Nephron (organoid): ENCODE results near the gene RTN4RL2.

Experiments used
- H3K27ac Mint-ChIP-seq, 3 experiments: 2 replicates each; pipeline ENCODE4 v1.8.0; 2020; ENCODE audit warnings: mixed read lengths in 3 of 3, mild to moderate bottlenecking in 2 of 3, moderate library complexity in 1 of 3
- H3K27me3 Mint-ChIP-seq: 2 replicates; pipeline ENCODE4 v1.8.0; 2021; ENCODE audit warnings: low read depth, mild to moderate bottlenecking, moderate library complexity, mixed read lengths
- H3K36me3 Mint-ChIP-seq: 2 replicates; pipeline ENCODE4 v1.8.0; 2020; ENCODE audit warnings: low read depth, mixed read lengths
- H3K4me1 Mint-ChIP-seq: 2 replicates; pipeline ENCODE4 v1.8.0; 2020; ENCODE audit warnings: mixed read lengths
- H3K4me3 Mint-ChIP-seq, 3 experiments: 2 replicates each; pipeline ENCODE4 v1.8.0; 2020; ENCODE audit warnings: mild to moderate bottlenecking in 3 of 3, mixed read lengths in 3 of 3, moderate library complexity in 2 of 3
- H3K9me3 Mint-ChIP-seq: 2 replicates; pipeline ENCODE4 v1.8.0; 2020; ENCODE audit warnings: mixed read lengths
- CTCF ChIP-seq, 3 experiments: fragments of 200-600 bp; sonication (generic); IDR thresholded peaks; one replicate each; pipeline ENCODE4 v1.5.0; 2021; ENCODE audit warnings: antibody characterized with exemption in 3 of 3; ENCODE audit not compliant: unreplicated experiment in 3 of 3

RTN4RL2 gene

GRCh38 chr11:57468276-57468675 is 7.9 kb downstream of the RTN4RL2 start:
- Mint-ChIP-seq H3K27me3 (peaks cover 29% of the 10 kb centered on the region), H3K4me3 (no peak overlapping the region), H3K9me3 (no peaks in the 10 kb centered on the region), H3K27ac (peak overlapping the region in 1 of 3 experiments; percentile 16), H3K36me3 (no peaks in the 10 kb centered on the region), H3K4me1 (peaks cover 14% of the 10 kb centered on the region)
- TF ChIP-seq CTCF (IDR thresholded peaks at IDR 0.05; ENCODE audit: unreplicated experiment in 3 of 3) = no peak

- no peak overlapping the region for H3K27ac Mint-ChIP-seq
- no peaks in the 10 kb centered on the region for H3K9me3 Mint-ChIP-seq
- H3K27me3 Mint-ChIP-seq = peaks cover 31% of the 10 kb centered on the region
- no peaks in the 10 kb centered on the region for H3K36me3 Mint-ChIP-seq
- peaks cover 10% of the 10 kb centered on the region for H3K4me1 Mint-ChIP-seq
- no peak overlapping the region for H3K4me3 Mint-ChIP-seq
- no peak for TF ChIP-seq CTCF (IDR thresholded peaks at IDR 0.05; ENCODE audit: unreplicated experiment in 3 of 3)
These were observed 8.9 kb downstream of the RTN4RL2 start for GRCh38 chr11:57469268-57469667.

GRCh38 chr11:57471496-57471895 is 11.2 kb downstream of the RTN4RL2 start:
- no peak overlapping the region for H3K4me3 Mint-ChIP-seq
- no peak for TF ChIP-seq CTCF (IDR thresholded peaks at IDR 0.05; ENCODE audit: unreplicated experiment in 3 of 3)
- no peaks in the 10 kb centered on the region for H3K36me3 Mint-ChIP-seq
- H3K27ac Mint-ChIP-seq = no peak overlapping the region
- peaks cover 50% of the 10 kb centered on the region for H3K27me3 Mint-ChIP-seq
- H3K4me1 Mint-ChIP-seq = peaks cover 8% of the 10 kb centered on the region
- no peaks in the 10 kb centered on the region for H3K9me3 Mint-ChIP-seq

- H3K4me1 Mint-ChIP-seq = peaks cover 8% of the 10 kb centered on the region
- no peaks in the 10 kb centered on the region for H3K9me3 Mint-ChIP-seq
- H3K27me3 Mint-ChIP-seq = peaks cover 63% of the 10 kb centered on the region
- peak overlapping the region in 2 of 3 experiments; percentile 31 to 69 for H3K4me3 Mint-ChIP-seq
- no peaks in the 10 kb centered on the region for H3K36me3 Mint-ChIP-seq
- TF ChIP-seq CTCF (IDR thresholded peaks at IDR 0.05; ENCODE audit: unreplicated experiment in 3 of 3) = no peak
- peak overlapping the region in 1 of 3 experiments; percentile 52 for H3K27ac Mint-ChIP-seq
These were observed 13.0 kb downstream of the RTN4RL2 start for GRCh38 chr11:57473285-57473841.

- H3K27me3 Mint-ChIP-seq = peaks cover 69% of the 10 kb centered on the region
- no peaks in the 10 kb centered on the region for H3K9me3 Mint-ChIP-seq
- no peak for TF ChIP-seq CTCF (IDR thresholded peaks at IDR 0.05; ENCODE audit: unreplicated experiment in 3 of 3)
These were observed 13.9 kb downstream of the RTN4RL2 start for GRCh38 chr11:57474017-57474802.

GRCh38 chr11:57474803-57475115 is 14.4 kb downstream of the RTN4RL2 start:
- Mint-ChIP-seq H3K36me3 (no peaks in the 10 kb centered on the region), H3K27me3 (peaks cover 74% of the 10 kb centered on the region), H3K27ac (no peak overlapping the region), H3K4me1 (peaks cover 8% of the 10 kb centered on the region), H3K9me3 (no peaks in the 10 kb centered on the region), H3K4me3 (no peak overlapping the region)
- TF ChIP-seq CTCF (IDR thresholded peaks at IDR 0.05; ENCODE audit: unreplicated experiment in 3 of 3) = no peak

More at GRCh38 chr11:57474017-57474802, 13.9 kb downstream of the RTN4RL2 start:
- Mint-ChIP-seq H3K36me3 (no peaks in the 10 kb centered on the region), H3K4me1 (peaks cover 8% of the 10 kb centered on the region), H3K4me3 (no peak overlapping the region), H3K27ac (no peak overlapping the region)
